ENCODE data around the gene CNTNAP2.

The CNTNAP2 gene

GRCh38 chr7:146661435-146661834 lies 544.8 kb downstream of the CNTNAP2 start:
- in situ Hi-C loops (cut with HindIII; ENCODE audit: low sequenced_read_pairs): no loop called here

- in situ Hi-C loops (cut with HindIII; ENCODE audit: low sequenced_read_pairs): no loop called here
Measured at GRCh38 chr7:146661929-146662328, 545.3 kb downstream of the CNTNAP2 start.

GRCh38 chr7:146665023-146665422 lies 548.4 kb downstream of the CNTNAP2 start:
- in situ Hi-C loops (cut with HindIII; ENCODE audit: low sequenced_read_pairs): no loop called here

- in situ Hi-C loops (cut with HindIII; ENCODE audit: low sequenced_read_pairs): no loop called here
Measured at GRCh38 chr7:146670532-146670931, 553.9 kb downstream of the CNTNAP2 start.

GRCh38 chr7:146681487-146681886 lies 564.9 kb downstream of the CNTNAP2 start:
- in situ Hi-C loops (cut with HindIII; ENCODE audit: low sequenced_read_pairs): no loop called here

GRCh38 chr7:146683439-146683838 lies 566.8 kb downstream of the CNTNAP2 start:
- in situ Hi-C loops (cut with HindIII; ENCODE audit: low sequenced_read_pairs): no loop called here

- in situ Hi-C loops (cut with HindIII; ENCODE audit: low sequenced_read_pairs): no loop called here
Measured at GRCh38 chr7:146690987-146691386, 574.4 kb downstream of the CNTNAP2 start.

GRCh38 chr7:146698995-146699610 lies 582.5 kb downstream of the CNTNAP2 start:
- in situ Hi-C loops (cut with HindIII; ENCODE audit: low sequenced_read_pairs): no loop called here

GRCh38 chr7:146700015-146700560 lies 583.5 kb downstream of the CNTNAP2 start:
- in situ Hi-C loops (cut with HindIII; ENCODE audit: low sequenced_read_pairs): no loop called here

- in situ Hi-C loops (cut with HindIII; ENCODE audit: low sequenced_read_pairs): no loop called here
Measured at GRCh38 chr7:146701166-146701565, 584.6 kb downstream of the CNTNAP2 start.

GRCh38 chr7:146702898-146703297 lies 586.3 kb downstream of the CNTNAP2 start:
- in situ Hi-C loops (cut with HindIII; ENCODE audit: low sequenced_read_pairs): no loop called here

GRCh38 chr7:146709451-146710027 lies 592.9 kb downstream of the CNTNAP2 start:
- in situ Hi-C loops (cut with HindIII; ENCODE audit: low sequenced_read_pairs): no loop called here

- in situ Hi-C loops (cut with HindIII; ENCODE audit: low sequenced_read_pairs): no loop called here
Measured at GRCh38 chr7:146713205-146713604, 596.6 kb downstream of the CNTNAP2 start.

- in situ Hi-C loops (cut with HindIII; ENCODE audit: low sequenced_read_pairs): no loop called here
Measured at GRCh38 chr7:146713934-146714333, 597.3 kb downstream of the CNTNAP2 start.

- in situ Hi-C loops (cut with HindIII; ENCODE audit: low sequenced_read_pairs): no loop called here
Measured at GRCh38 chr7:146720195-146720594, 603.6 kb downstream of the CNTNAP2 start.

GRCh38 chr7:146722986-146723385 lies 606.4 kb downstream of the CNTNAP2 start:
- in situ Hi-C loops (cut with HindIII; ENCODE audit: low sequenced_read_pairs): no loop called here

GRCh38 chr7:146725520-146725919 lies 608.9 kb downstream of the CNTNAP2 start:
- in situ Hi-C loops (cut with HindIII; ENCODE audit: low sequenced_read_pairs): no loop called here

- in situ Hi-C loops (cut with HindIII; ENCODE audit: low sequenced_read_pairs): no loop called here
Measured at GRCh38 chr7:146728141-146728540, 611.5 kb downstream of the CNTNAP2 start.

- in situ Hi-C loops (cut with HindIII; ENCODE audit: low sequenced_read_pairs): no loop called here
Measured at GRCh38 chr7:146728611-146729010, 612.0 kb downstream of the CNTNAP2 start.

GRCh38 chr7:146731185-146731584 lies 614.6 kb downstream of the CNTNAP2 start:
- in situ Hi-C loops (cut with HindIII; ENCODE audit: low sequenced_read_pairs): no loop called here

- in situ Hi-C loops (cut with HindIII; ENCODE audit: low sequenced_read_pairs): no loop called here
Measured at GRCh38 chr7:146735992-146736391, 619.4 kb downstream of the CNTNAP2 start.

- in situ Hi-C loops (cut with HindIII; ENCODE audit: low sequenced_read_pairs): no loop called here
Measured at GRCh38 chr7:146736446-146737190, 620.0 kb downstream of the CNTNAP2 start.
